ENCODE results near the gene NECAB3. TPM values are rescaled to one million over a fixed set of nuclear protein-coding genes. Genes with fewer than 3 reads are reported as not detected.
"Not testable (repeated sequence)": the region's sequence is repeated elsewhere in the genome, so short reads cannot be mapped to it uniquely, and the experiment has no call there.

NECAB3 gene
- total and polyA plus RNA-seq, 2 of the 4 experiments (the other 2 are of a cell fraction): 8.6 to 28.4 TPM

DNA sequence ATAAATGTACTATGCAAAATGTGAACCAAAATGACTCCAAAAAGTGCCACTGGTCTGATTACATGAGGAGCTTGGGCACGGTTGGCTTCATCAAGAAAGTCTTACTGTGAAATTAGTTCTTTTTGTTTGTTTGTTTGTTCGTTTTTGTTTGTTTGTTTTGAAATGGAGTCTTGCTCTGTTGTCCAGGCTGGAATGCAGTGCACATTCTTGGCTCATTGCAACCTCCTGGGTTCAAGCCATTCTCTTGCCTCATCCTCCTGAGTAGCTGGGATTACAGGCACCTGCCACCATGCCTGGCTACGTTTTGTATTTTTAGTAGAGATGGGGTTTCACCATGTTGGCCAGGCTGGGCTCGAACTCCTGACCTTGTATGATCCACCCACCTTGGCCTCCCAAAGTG is 42.3 kb downstream of the NECAB3 start:
- dilution Hi-C loops (cut with HindIII; ENCODE audit: low sequenced_read_pairs, unreplicated experiment); H3K56ac ChIP-seq (ENCODE audit: extremely low read depth, insufficient read depth, low read length); H4K91ac ChIP-seq (ENCODE audit: insufficient read depth, low read depth, low read length); H4K5ac ChIP-seq (ENCODE audit: low read depth, low read length); H2AK5ac ChIP-seq (ENCODE audit: low read depth, low read length); H3K4me1 ChIP-seq (ENCODE audit: control insufficient read depth, insufficient read depth, low read length); intact Hi-C loops (cut with micrococcal nuclease); H2BK5ac ChIP-seq (ENCODE audit: low read depth, low read length, poor library complexity, severe bottlenecking); BruUV-seq (replicated peaks); POLR2A ChIA-PET (ENCODE audit: unreplicated experiment); H3K14ac ChIP-seq (replicated peaks; ENCODE audit: low read depth, low read length); H2AFZ ChIP-seq (replicated peaks; ENCODE audit: low read length, poor library complexity); H3K4ac ChIP-seq (ENCODE audit: low read depth, low read length); ATAC-seq (ENCODE audit: low read depth); H3K4me3 ChIP-seq (ENCODE audit: insufficient read depth, low read depth, low read length); DNase-seq; H4K8ac ChIP-seq (ENCODE audit: low read depth in 2 of 2, low read length in 2 of 2); H3K79me1 ChIP-seq (ENCODE audit: low read depth in 1 of 2, low read length in 2 of 2); in situ Hi-C loops (cut with MboI; ENCODE audit: low sequenced_read_pairs); H4K20me1 ChIP-seq (ENCODE audit: insufficient read depth, low read length); H2BK20ac ChIP-seq (ENCODE audit: low read depth, low read length); CTCF ChIA-PET; H3K18ac ChIP-seq (ENCODE audit: low read depth, low read length); H2AK9ac ChIP-seq (replicated peaks; ENCODE audit: low read depth, low read length, poor library complexity); H3K9ac ChIP-seq (ENCODE audit: low read depth, low read length); H2BK120ac ChIP-seq (ENCODE audit: low read depth, low read length); H3K9me3 ChIP-seq (ENCODE audit: control insufficient read depth, insufficient read depth, low read length); H3K27me3 ChIP-seq (ENCODE audit: control insufficient read depth, insufficient read depth, low read length); H3K23ac ChIP-seq (ENCODE audit: low read depth, low read length); H2BK15ac ChIP-seq (ENCODE audit: low read depth, low read length); H3K4me2 ChIP-seq (ENCODE audit: low read depth, low read length); H3K27ac ChIP-seq (ENCODE audit: insufficient read depth, low read length): not testable (repeated sequence)
- Histone ChIP-seq H3K36me3 (ENCODE audit: control insufficient read depth, insufficient read depth, low read length) (peaks cover 45% of the 10 kb centered on the region), H3K9me1 (ENCODE audit: insufficient read depth, low read length) (peaks cover 15% of the 10 kb centered on the region; the same call in 1 of the 2 replicates)
- WGBS, 2 experiments (ENCODE audit: extremely low coverage in 2 of 2, insufficient read length in 1 of 2): no CpG with 5 or more reads among the region's 4 CpGs

Data from IMR-90 (cell line).